Endothelial cell of umbilical vein (primary cell): ENCODE measurements around the gene EPN1. TPM values are rescaled to one million over a fixed set of nuclear protein-coding genes. Genes with fewer than 3 reads are reported as not detected.

Source experiments
- BruUV-seq: library from RNA; stranded (reverse); fragments of 400-500 nt; replicated peaks from 2 replicates; lab custom pipeline; 2021; lab: Mats Ljungman, UMichigan
- CTCF ChIA-PET: fragments of 300-600, 350-600 bp; sonication (Branson Sonifier 250); formaldehyde crosslinking; loops from one replicate; lab custom pipeline; 2021; ENCODE audit warnings: antibody characterized with exemption, inconsistent platforms; lab: Charles Lee
- POLR2A ChIA-PET: fragments of 300-600, 350-600 bp; sonication (Branson Sonifier 250); formaldehyde crosslinking; loops from one replicate; lab custom pipeline; 2021; ENCODE audit warnings: antibody characterized with exemption, inconsistent platforms; lab: Charles Lee
- DNase-seq: peaks from one replicate; pipeline ENCODE4 v3.0.0-alpha.2; 2011; ENCODE audit warnings: low read depth, low spot score
- FAIRE-seq: peaks from 2 replicates; lab custom pipeline; 2011; peaks lifted over from hg19 to GRCh38; lab: Jason Lieb, UNC
- H2AFZ ChIP-seq: 2 replicates; pipeline ENCODE4 v1.6.0; 2012; ENCODE audit warnings: low read depth, low read length, control low read depth, inconsistent platforms
- H3K27ac ChIP-seq: 2 replicates; pipeline ENCODE4 v1.5.1; 2011; ENCODE audit warnings: low read depth, mild to moderate bottlenecking, control low read depth, low read length, moderate library complexity; ENCODE audit not compliant: insufficient read depth
- H3K27me3 ChIP-seq, 2 experiments: 2 replicates each; pipeline versions ENCODE4 v1.6.0 to v1.6.1; 2011; ENCODE audit warnings: low read length in 2 of 2, mixed read lengths in 1 of 2; ENCODE audit not compliant: control insufficient read depth in 2 of 2, insufficient read depth in 2 of 2
- H3K36me3 ChIP-seq, 2 experiments: 2 replicates in 1 of 2; 3 replicates in 1 of 2; pipeline ENCODE4 v1.5.1; 2011; ENCODE audit warnings: low read length in 2 of 2, mild to moderate bottlenecking in 1 of 2, moderate library complexity in 1 of 2; ENCODE audit not compliant: control insufficient read depth in 2 of 2, insufficient read depth in 2 of 2; ENCODE audit errors: extremely low read depth in 1 of 2
- H3K4me1 ChIP-seq: 3 replicates; pipeline ENCODE4 v1.5.1; 2011; ENCODE audit warnings: mild to moderate bottlenecking, low read length; ENCODE audit not compliant: control insufficient read depth, insufficient read depth; ENCODE audit errors: extremely low read depth
- H3K4me2 ChIP-seq: 2 replicates; pipeline ENCODE4 v1.6.1; 2011; ENCODE audit warnings: low read length, control low read depth, mixed read lengths; ENCODE audit not compliant: insufficient read depth
- H3K4me3 ChIP-seq, 3 experiments: fragments of 200-600 bp in 1 of 3; sonication (generic), shearing (Covaris generic) in 1 of 3; replicated peaks in 1 of 3; 2 replicates each; pipeline ENCODE4 v1.5.1; 2011 to 2016; ENCODE audit warnings: control low read depth in 3 of 3, low read length in 3 of 3, mild to moderate bottlenecking in 2 of 3, inconsistent platforms in 1 of 3, low read depth in 1 of 3, moderate library complexity in 1 of 3; ENCODE audit not compliant: insufficient read depth in 1 of 3
- H3K79me2 ChIP-seq: 2 replicates; pipeline ENCODE4 v1.6.0; 2012; ENCODE audit warnings: low read length, inconsistent platforms; ENCODE audit not compliant: control insufficient read depth, insufficient read depth
- H3K9ac ChIP-seq: replicated peaks from 2 replicates; pipeline ENCODE3; 2011; ENCODE audit warnings: low read length, control low read depth; ENCODE audit not compliant: insufficient read depth; ENCODE audit errors: extremely low read depth
- H3K9me1 ChIP-seq: replicated peaks from 3 replicates; pipeline ENCODE4 v1.6.0; 2011; ENCODE audit warnings: mild to moderate bottlenecking, low read length; ENCODE audit not compliant: control insufficient read depth, insufficient read depth; ENCODE audit errors: extremely low read depth
- H3K9me3 ChIP-seq: replicated peaks from 2 replicates; pipeline ENCODE4 v1.5.1; 2012; ENCODE audit warnings: low read length, inconsistent platforms; ENCODE audit not compliant: control insufficient read depth, insufficient read depth
- H4K20me1 ChIP-seq: replicated peaks from 2 replicates; pipeline ENCODE3; 2011; ENCODE audit warnings: mild to moderate bottlenecking, low read length; ENCODE audit not compliant: control insufficient read depth, insufficient read depth; ENCODE audit errors: extremely low read depth
- CTCF ChIP-seq, 2 donors: IDR thresholded peaks; 1 replicate in 1 of 2; 2 replicates in 1 of 2; pipeline ENCODE4 v1.5.1; 2011; ENCODE audit warnings: low read length in 2 of 2, mild to moderate bottlenecking in 2 of 2, moderate library complexity in 2 of 2, control low read depth in 1 of 2, inconsistent platforms in 1 of 2, low read depth in 1 of 2; ENCODE audit not compliant: insufficient read depth in 1 of 2; ENCODE audit errors: extremely low read depth in 1 of 2
- EZH2 ChIP-seq: IDR thresholded peaks from 2 replicates; pipeline ENCODE4 v1.6.1; 2012; ENCODE audit warnings: borderline replicate concordance, low read depth, mild to moderate bottlenecking, moderate library complexity, low read length, inconsistent platforms; ENCODE audit not compliant: severe bottlenecking
- FOS ChIP-seq: IDR thresholded peaks from 2 replicates; pipeline ENCODE4 v1.6.1; 2011; ENCODE audit warnings: mild to moderate bottlenecking, low read length, moderate library complexity, borderline replicate concordance; ENCODE audit not compliant: insufficient read depth
- GATA2 ChIP-seq: IDR thresholded peaks from 2 replicates; pipeline ENCODE4 v1.7.0; 2011; ENCODE audit warnings: low read depth, mild to moderate bottlenecking, moderate library complexity, mixed read lengths, low read length; ENCODE audit not compliant: insufficient read length, insufficient read depth
- JUN ChIP-seq: IDR thresholded peaks from 2 replicates; pipeline ENCODE4 v1.6.1; 2011; ENCODE audit warnings: borderline replicate concordance, low read depth; ENCODE audit not compliant: insufficient read length, insufficient read depth
- MAX ChIP-seq: IDR thresholded peaks from 2 replicates; pipeline ENCODE4 v1.6.1; 2011; ENCODE audit not compliant: insufficient read depth, insufficient read length
- MYC ChIP-seq: IDR thresholded peaks from one replicate; pipeline ENCODE4 v1.6.1; 2011; ENCODE audit warnings: mild to moderate bottlenecking, low read depth, low read length
- POLR2AphosphoS5 ChIP-seq: IDR thresholded peaks from 2 replicates; pipeline ENCODE4 v1.6.1; 2012; ENCODE audit warnings: low read depth, mild to moderate bottlenecking, control low read depth, low read length, moderate library complexity; ENCODE audit not compliant: insufficient read depth
- dilution Hi-C: fragments of 300-500 bp; cut with MboI; formaldehyde crosslinking; loops from one replicate; pipeline ENCODE4 v1.15.0; 2019; ENCODE audit warnings: low sequenced_read_pairs; ENCODE audit not compliant: extremely low pct_ligation_motif_present
- intact Hi-C: fragments of 100-400 bp; cut with micrococcal nuclease; formaldehyde crosslinking; loops from one replicate; pipeline ENCODE4 v1.10.0; 2022
- polyA plus RNA-seq, 4 experiments: library from polyadenylated mRNA; depleted of rRNA in 3 of 4; stranded (reverse) in 3 of 4; unstranded in 1 of 4; fragments of >200 nt; gene quantifications; 2 replicates each; pipeline versions ENCODE4 v1.2.1 to v1.2.3, GENCODE V29; 2011 to 2012; ENCODE audit warnings: missing spikeins in 1 of 4
- total RNA-seq: library from RNA; stranded (reverse); gene quantifications from 2 replicates; pipeline ENCODE4 v1.2.3, GENCODE V29; 2021

EPN1 gene
- total and polyA plus RNA-seq, 2 donors (not counting 3 experiments of a cell fraction or from before 2014, with no cell fraction given), result 87.2 to 138 TPM

- Histone ChIP-seq H2AFZ (no peak overlapping the region), H4K20me1 (peaks cover 5% of the 10 kb centered on the region), H3K36me3 (peaks cover 22 to 66% of the 10 kb centered on the region in 2 experiments), H3K9me1 (no peaks in the 10 kb centered on the region), H3K9ac (no peak overlapping the region), H3K9me3 (no peaks in the 10 kb centered on the region), H3K4me3 (no peak overlapping the region), H3K27me3 (no peaks in the 10 kb centered on the region), H3K27ac (no peak overlapping the region), H3K4me2 (no peak overlapping the region), H3K79me2 (peaks cover 87% of the 10 kb centered on the region), H3K4me1 (peaks cover 4% of the 10 kb centered on the region)
- CTCF ChIA-PET, result interaction anchor here (0.9 kb wide), 1 partner anchor 13 kb away, joined by 3 read pairs; the partner anchor contains the start of gene U2AF2
- POLR2A ChIA-PET, result no interaction called here
- intact Hi-C loops, result no loop called here
- TF ChIP-seq MYC, result no peak
- no peak for TF ChIP-seq CTCF (IDR thresholded peaks at IDR 0.05; ENCODE audit: extremely low read depth in 1 of 2, insufficient read depth in 1 of 2, low read depth in 1 of 2, low read length in 2 of 2)
- no peak for TF ChIP-seq FOS
- no peak for TF ChIP-seq JUN
- no peak for TF ChIP-seq EZH2
- no peak for TF ChIP-seq MAX
- TF ChIP-seq GATA2, result no peak
- no peak for TF ChIP-seq POLR2AphosphoS5
- dilution Hi-C loops, result no loop called here
- DNase-seq (no peak), FAIRE-seq (no peak)
- BruUV-seq, result no TSS peak
Observed at GRCh38 chr19:55667958-55668357, 7.1 kb upstream of the EPN1 start.
